ENCODE data around the gene ITPR1. TPM values are rescaled to one million over a fixed set of nuclear protein-coding genes. Genes with fewer than 3 reads are reported as not detected.

ITPR1 gene
- total RNA-seq, 2 donors from 2014 or later = 5.9 TPM

DNA sequence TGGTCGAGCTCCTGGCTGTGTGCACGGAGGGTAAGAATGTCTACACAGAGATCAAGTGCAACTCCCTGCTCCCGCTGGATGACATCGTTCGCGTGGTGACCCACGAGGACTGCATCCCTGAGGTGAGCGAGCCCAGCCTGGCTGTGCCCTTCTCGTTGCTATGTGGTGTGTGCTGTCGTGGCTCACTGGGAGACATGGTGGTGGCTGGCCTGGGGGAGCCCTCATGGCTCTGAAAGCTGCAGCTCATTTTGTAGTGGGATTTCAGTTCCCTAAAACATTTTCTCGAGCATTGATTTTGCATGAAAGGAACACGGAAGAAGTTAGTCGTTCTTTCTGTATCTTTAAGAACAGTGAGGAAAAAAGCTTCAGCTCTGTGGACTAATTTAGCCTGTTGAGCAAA is 200.5 kb downstream of the ITPR1 start:
- no peak overlapping the region for H3K9ac ChIP-seq (ENCODE audit: extremely low read depth, low read length, poor library complexity, severe bottlenecking)
- no peaks in the 10 kb centered on the region for H3K27me3 ChIP-seq (ENCODE audit: control insufficient read depth, insufficient read depth, low read length, poor library complexity, severe bottlenecking)
- Mint-ChIP-seq H3K27me3 (ENCODE audit: insufficient read depth) (no peaks in the 10 kb centered on the region), H3K4me1 (no peaks in the 10 kb centered on the region), H3K36me3 (ENCODE audit: low read depth) (no peaks in the 10 kb centered on the region), H3K27ac (no peak overlapping the region), H3K9me3 (peaks cover 5% of the 10 kb centered on the region), H3K4me3 (no peak overlapping the region)
- no peak overlapping the region for H3K4me3 ChIP-seq (ENCODE audit: low read length)
- H3K9me3 ChIP-seq (ENCODE audit: control insufficient read depth, low read length) = peaks cover 15% of the 10 kb centered on the region
- 86 to 89% methylated on average over 11 to 13 of the region's 13 CpGs for WGBS, 2 experiments (ENCODE audit: insufficient coverage in 1 of 2, insufficient read length in 1 of 2)
- peak; percentile 43 for DNase-seq
- no peaks in the 10 kb centered on the region for H3K36me3 ChIP-seq (ENCODE audit: control insufficient read depth, insufficient read depth, low read length)
- TF ChIP-seq, protein P1, sequence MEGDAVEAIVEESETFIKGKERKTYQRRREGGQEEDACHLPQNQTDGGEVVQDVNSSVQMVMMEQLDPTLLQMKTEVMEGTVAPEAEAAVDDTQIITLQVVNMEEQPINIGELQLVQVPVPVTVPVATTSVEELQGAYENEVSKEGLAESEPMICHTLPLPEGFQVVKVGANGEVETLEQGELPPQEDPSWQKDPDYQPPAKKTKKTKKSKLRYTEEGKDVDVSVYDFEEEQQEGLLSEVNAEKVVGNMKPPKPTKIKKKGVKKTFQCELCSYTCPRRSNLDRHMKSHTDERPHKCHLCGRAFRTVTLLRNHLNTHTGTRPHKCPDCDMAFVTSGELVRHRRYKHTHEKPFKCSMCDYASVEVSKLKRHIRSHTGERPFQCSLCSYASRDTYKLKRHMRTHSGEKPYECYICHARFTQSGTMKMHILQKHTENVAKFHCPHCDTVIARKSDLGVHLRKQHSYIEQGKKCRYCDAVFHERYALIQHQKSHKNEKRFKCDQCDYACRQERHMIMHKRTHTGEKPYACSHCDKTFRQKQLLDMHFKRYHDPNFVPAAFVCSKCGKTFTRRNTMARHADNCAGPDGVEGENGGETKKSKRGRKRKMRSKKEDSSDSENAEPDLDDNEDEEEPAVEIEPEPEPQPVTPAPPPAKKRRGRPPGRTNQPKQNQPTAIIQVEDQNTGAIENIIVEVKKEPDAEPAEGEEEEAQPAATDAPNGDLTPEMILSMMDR (conservative IDR thresholded peaks at IDR 0.05) = no peak
- no peak overlapping the region for H3K27ac ChIP-seq (ENCODE audit: low read depth, low read length)
- H3K4me1 ChIP-seq (ENCODE audit: control insufficient read depth, insufficient read depth, low read length) = no peaks in the 10 kb centered on the region

DNA sequence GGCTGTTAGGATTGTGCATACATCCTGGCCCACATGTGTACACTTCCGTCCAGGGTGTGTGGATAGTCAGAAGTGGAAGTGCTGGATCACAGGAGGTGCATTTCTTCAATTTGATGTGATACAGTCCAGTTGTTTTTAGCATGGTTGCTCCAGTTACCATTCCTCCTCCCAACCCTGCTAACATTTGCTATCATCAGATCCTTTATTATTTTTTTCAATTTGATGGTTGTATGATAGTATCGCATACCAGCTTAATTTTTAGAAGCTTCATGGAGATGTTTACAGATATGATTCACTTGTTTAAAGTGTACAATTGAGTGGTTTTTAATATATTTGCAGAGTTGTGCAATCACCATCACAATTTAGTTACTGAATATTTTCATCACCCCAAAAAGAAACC is 202.7 kb downstream of the ITPR1 start:
- Histone ChIP-seq H3K4me1 (ENCODE audit: control insufficient read depth, insufficient read depth, low read length) (no peaks in the 10 kb centered on the region), H3K27ac (ENCODE audit: low read depth, low read length) (no peak overlapping the region), H3K4me3 (ENCODE audit: low read length) (no peak overlapping the region), H3K9me3 (ENCODE audit: control insufficient read depth, low read length) (no peaks in the 10 kb centered on the region), H3K9ac (ENCODE audit: extremely low read depth, low read length, poor library complexity, severe bottlenecking) (no peak overlapping the region), H3K36me3 (ENCODE audit: control insufficient read depth, insufficient read depth, low read length) (no peaks in the 10 kb centered on the region), H3K27me3 (ENCODE audit: control insufficient read depth, insufficient read depth, low read length, poor library complexity, severe bottlenecking) (no peaks in the 10 kb centered on the region)
- Mint-ChIP-seq H3K9me3 (peaks cover 2% of the 10 kb centered on the region), H3K4me1 (no peaks in the 10 kb centered on the region), H3K36me3 (ENCODE audit: low read depth) (no peaks in the 10 kb centered on the region), H3K27me3 (ENCODE audit: insufficient read depth) (no peaks in the 10 kb centered on the region), H3K4me3 (no peak overlapping the region), H3K27ac (no peak overlapping the region)
- TF ChIP-seq, protein P1 (conservative IDR thresholded peaks at IDR 0.05) = no peak
- 83 to 98% methylated on average over 1 to 2 of the region's 2 CpGs for WGBS, 2 experiments (ENCODE audit: insufficient coverage in 1 of 2, insufficient read length in 1 of 2)
- peak; percentile 10 for DNase-seq

DNA sequence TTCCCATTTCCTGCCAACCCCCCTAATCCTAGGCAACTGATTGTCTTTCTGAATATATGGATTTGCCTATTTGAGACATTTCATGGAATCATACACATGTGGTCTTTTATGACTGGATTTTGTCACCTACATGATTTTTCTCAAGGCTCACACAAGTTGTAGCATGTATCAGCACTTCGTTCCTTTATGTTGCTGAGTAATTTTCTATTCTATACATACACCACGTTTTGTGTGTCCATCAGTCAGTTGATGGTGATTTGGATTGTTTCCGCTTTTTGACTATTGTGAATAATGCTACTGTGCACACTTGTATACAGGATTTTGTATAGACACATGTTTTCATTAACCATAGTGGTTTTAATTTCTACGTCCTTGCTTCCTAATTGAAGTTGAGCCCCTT is 203.1 kb downstream of the ITPR1 start:
- Histone ChIP-seq H3K27ac (ENCODE audit: low read depth, low read length) (no peak overlapping the region), H3K36me3 (ENCODE audit: control insufficient read depth, insufficient read depth, low read length) (no peaks in the 10 kb centered on the region), H3K9ac (ENCODE audit: extremely low read depth, low read length, poor library complexity, severe bottlenecking) (no peak overlapping the region), H3K27me3 (ENCODE audit: control insufficient read depth, insufficient read depth, low read length, poor library complexity, severe bottlenecking) (no peaks in the 10 kb centered on the region), H3K4me3 (ENCODE audit: low read length) (no peak overlapping the region), H3K4me1 (ENCODE audit: control insufficient read depth, insufficient read depth, low read length) (no peaks in the 10 kb centered on the region), H3K9me3 (ENCODE audit: control insufficient read depth, low read length) (no peaks in the 10 kb centered on the region)
- TF ChIP-seq, protein P1 (conservative IDR thresholded peaks at IDR 0.05) = no peak
- WGBS, 2 experiments (ENCODE audit: insufficient coverage in 1 of 2, insufficient read length in 1 of 2) = 73% methylated on average over 4 of the region's 4 CpGs; no CpG with 5 or more reads in 1 of the 2 experiments
- Mint-ChIP-seq H3K36me3 (ENCODE audit: low read depth) (no peaks in the 10 kb centered on the region), H3K27me3 (ENCODE audit: insufficient read depth) (no peaks in the 10 kb centered on the region), H3K27ac (no peak overlapping the region), H3K4me3 (no peak overlapping the region), H3K9me3 (no peaks in the 10 kb centered on the region), H3K4me1 (no peaks in the 10 kb centered on the region)
- no peak for DNase-seq
